ENCODE measurements around the gene SEMA4D.

Gene SEMA4D

GRCh38 chr9:89527084-89527483 lies 29.2 kb upstream of the SEMA4D start:
- DNase-seq: no peak
- H3K4me3 Mint-ChIP-seq: no peak overlapping the region
- H3K27ac Mint-ChIP-seq: no peak overlapping the region
- H3K27me3 Mint-ChIP-seq (ENCODE audit: low read depth, poor library complexity): peaks cover 4% of the 10 kb centered on the region
- H3K9me3 Mint-ChIP-seq: peaks cover 31% of the 10 kb centered on the region
- TF ChIP-seq, protein P1, sequence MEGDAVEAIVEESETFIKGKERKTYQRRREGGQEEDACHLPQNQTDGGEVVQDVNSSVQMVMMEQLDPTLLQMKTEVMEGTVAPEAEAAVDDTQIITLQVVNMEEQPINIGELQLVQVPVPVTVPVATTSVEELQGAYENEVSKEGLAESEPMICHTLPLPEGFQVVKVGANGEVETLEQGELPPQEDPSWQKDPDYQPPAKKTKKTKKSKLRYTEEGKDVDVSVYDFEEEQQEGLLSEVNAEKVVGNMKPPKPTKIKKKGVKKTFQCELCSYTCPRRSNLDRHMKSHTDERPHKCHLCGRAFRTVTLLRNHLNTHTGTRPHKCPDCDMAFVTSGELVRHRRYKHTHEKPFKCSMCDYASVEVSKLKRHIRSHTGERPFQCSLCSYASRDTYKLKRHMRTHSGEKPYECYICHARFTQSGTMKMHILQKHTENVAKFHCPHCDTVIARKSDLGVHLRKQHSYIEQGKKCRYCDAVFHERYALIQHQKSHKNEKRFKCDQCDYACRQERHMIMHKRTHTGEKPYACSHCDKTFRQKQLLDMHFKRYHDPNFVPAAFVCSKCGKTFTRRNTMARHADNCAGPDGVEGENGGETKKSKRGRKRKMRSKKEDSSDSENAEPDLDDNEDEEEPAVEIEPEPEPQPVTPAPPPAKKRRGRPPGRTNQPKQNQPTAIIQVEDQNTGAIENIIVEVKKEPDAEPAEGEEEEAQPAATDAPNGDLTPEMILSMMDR (IDR thresholded peaks at IDR 0.05): no peak
- H3K36me3 Mint-ChIP-seq (ENCODE audit: low read depth): no peaks in the 10 kb centered on the region
- H3K4me1 Mint-ChIP-seq: peaks cover 37% of the 10 kb centered on the region

DNA sequence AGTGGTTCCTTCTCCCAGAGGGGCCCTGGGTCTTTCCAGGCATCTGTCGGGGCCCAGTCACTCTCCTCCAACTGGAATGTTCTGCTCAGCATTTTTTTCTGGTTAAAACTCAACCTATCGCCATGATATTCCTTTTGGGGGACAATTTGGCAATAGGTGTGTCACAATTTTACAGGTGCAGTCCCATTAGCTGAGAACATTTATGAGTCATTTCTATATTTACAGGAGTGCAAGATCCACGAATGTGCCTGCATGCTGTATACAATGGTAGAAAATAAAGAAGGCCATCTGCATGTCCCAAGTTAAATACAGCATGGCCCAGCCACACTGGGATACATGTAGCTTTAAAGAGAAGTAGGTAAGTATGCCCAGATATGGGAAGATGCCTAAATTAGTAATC lies 28.8 kb upstream of the SEMA4D start:
- H3K9me3 Mint-ChIP-seq: peaks cover 31% of the 10 kb centered on the region
- H3K36me3 Mint-ChIP-seq (ENCODE audit: low read depth): no peaks in the 10 kb centered on the region

DNA sequence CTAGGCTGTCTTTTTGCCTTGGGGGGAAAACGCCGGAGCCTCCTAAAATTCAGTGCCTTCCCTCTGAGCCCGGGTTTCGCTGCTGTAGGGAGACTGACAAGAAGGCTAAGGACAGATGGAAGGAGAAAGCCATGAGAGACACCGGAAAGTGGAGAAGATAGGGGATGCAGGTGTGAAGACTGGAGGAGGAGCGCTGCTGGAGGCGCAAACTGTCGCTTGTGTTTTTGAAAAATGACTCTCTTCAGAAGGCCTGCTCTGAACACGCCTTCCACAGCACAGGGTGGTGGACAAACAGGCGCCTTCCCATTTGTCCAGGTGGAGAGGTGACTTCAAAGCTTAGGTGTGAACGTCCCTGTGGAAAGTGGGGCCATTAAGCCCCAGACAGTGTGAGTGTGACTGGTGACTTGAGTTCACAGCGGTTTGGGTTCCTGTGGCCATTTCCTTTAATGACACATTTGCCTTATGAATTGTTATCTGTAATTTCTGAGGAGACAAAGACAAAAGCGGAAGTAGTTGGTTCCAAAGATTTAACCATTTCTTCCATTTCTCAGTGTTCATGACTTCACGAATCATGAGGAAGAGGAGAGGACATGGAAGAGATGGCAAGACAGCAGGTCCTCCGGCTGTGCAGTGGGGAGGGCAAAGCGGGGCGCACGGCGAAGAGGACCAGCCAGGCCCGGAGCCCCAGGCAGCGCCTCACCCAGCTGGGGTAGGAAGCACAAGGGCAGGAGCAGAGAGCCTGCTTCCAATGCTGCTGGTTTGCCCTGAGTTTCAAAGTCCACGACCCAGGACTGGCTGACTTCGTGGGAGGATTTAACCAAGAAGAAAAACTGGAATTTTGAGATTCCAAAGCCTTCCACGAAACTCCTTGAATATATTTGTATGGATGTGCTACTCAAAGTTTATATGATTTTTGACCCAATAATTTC lies 27.8 kb upstream of the SEMA4D start:
- H3K9me3 Mint-ChIP-seq: peaks cover 21% of the 10 kb centered on the region
- H3K4me1 Mint-ChIP-seq: peaks cover 39% of the 10 kb centered on the region
- peak overlapping the region; percentile 31 for H3K27ac Mint-ChIP-seq

More for the DNA sequence above, 28.8 kb upstream of the SEMA4D start:
- H3K4me1 Mint-ChIP-seq: peaks cover 39% of the 10 kb centered on the region
- no peak for DNase-seq
- H3K27me3 Mint-ChIP-seq (ENCODE audit: low read depth, poor library complexity): peaks cover 4% of the 10 kb centered on the region
- H3K27ac Mint-ChIP-seq: no peak overlapping the region
- TF ChIP-seq, protein P1 (IDR thresholded peaks at IDR 0.05): no peak
- H3K4me3 Mint-ChIP-seq: no peak overlapping the region

DNA sequence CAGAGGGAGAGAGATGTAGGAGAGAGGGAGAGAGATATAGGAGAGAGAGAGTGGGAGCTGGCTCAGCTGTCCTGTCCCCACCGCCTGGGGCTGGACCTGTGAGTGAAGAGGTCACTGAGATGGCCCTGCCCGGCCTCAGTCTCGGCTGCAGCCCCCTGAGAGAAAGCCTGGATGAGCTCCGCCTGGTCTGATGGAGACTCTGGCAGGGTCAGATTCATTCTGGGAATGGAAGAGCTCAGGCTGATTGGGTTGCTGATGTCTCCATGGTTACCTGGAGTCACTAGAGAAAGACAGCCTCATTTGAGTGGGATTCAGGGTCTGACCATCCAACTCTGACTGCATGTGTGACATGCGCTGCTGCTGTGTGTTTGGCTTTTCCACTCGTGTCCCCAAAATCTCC lies 27.1 kb upstream of the SEMA4D start:
- peaks cover 15% of the 10 kb centered on the region for H3K9me3 Mint-ChIP-seq
- H3K4me3 Mint-ChIP-seq: peak overlapping the region; percentile 1
- H3K27ac Mint-ChIP-seq: peak overlapping the region; percentile 18
- TF ChIP-seq, protein P1 (IDR thresholded peaks at IDR 0.05): no peak
- peaks cover 42% of the 10 kb centered on the region for H3K4me1 Mint-ChIP-seq
- DNase-seq: peak; percentile 26
- H3K27me3 Mint-ChIP-seq (ENCODE audit: low read depth, poor library complexity): peaks cover 4% of the 10 kb centered on the region
- no peaks in the 10 kb centered on the region for H3K36me3 Mint-ChIP-seq (ENCODE audit: low read depth)

More for the DNA sequence above, 27.8 kb upstream of the SEMA4D start:
- no peak for DNase-seq
- Mint-ChIP-seq H3K4me3 (no peak overlapping the region), H3K36me3 (ENCODE audit: low read depth) (no peaks in the 10 kb centered on the region), H3K27me3 (ENCODE audit: low read depth, poor library complexity) (peaks cover 4% of the 10 kb centered on the region)
- TF ChIP-seq, protein P1 (IDR thresholded peaks at IDR 0.05): no peak

DNA sequence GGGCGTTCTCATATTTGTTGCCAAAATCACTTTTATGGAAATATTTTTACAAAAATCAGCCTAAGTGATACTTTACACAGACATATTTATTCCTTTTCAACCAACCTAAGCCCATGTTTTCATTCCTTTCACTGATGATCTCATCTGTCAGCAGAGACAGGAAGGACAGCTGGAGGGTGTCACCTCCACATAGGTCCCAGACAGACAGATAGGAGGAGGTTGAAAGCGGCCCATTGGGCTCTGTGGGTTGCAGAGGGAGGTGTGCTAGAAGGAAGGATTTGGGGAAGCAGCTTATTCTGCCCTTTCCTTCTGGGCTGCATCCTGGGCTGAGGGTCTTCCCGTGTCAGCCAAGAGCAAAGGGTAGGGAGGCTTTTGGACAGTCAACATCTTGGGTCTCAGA lies 26.0 kb upstream of the SEMA4D start:
- Mint-ChIP-seq H3K27ac (no peak overlapping the region), H3K27me3 (ENCODE audit: low read depth, poor library complexity) (peaks cover 4% of the 10 kb centered on the region), H3K4me1 (peaks cover 52% of the 10 kb centered on the region), H3K4me3 (no peak overlapping the region), H3K9me3 (peaks cover 11% of the 10 kb centered on the region), H3K36me3 (ENCODE audit: low read depth) (no peaks in the 10 kb centered on the region)
- DNase-seq: no peak
- TF ChIP-seq, protein P1 (IDR thresholded peaks at IDR 0.05): no peak

GRCh38 chr9:89522959-89523285 lies 25.0 kb upstream of the SEMA4D start:
- DNase-seq: no peak
- Mint-ChIP-seq H3K9me3 (peaks cover 3% of the 10 kb centered on the region), H3K36me3 (ENCODE audit: low read depth) (no peaks in the 10 kb centered on the region), H3K27me3 (ENCODE audit: low read depth, poor library complexity) (peaks cover 4% of the 10 kb centered on the region), H3K4me3 (no peak overlapping the region), H3K27ac (no peak overlapping the region), H3K4me1 (peaks cover 49% of the 10 kb centered on the region)
- TF ChIP-seq, protein P1 (IDR thresholded peaks at IDR 0.05): no peak

All from nephron progenitor cell (in vitro differentiated cells).